HepG2 (cell line): Measurements from ENCODE around the gene CDH11. TPM values are rescaled to one million over a fixed set of nuclear protein-coding genes. Genes with fewer than 3 reads are reported as not detected.

ENCODE experiments used
- ATAC-seq: fragments of 200-7000 bp; cut with Tn5 transposase; 3 replicates; pipeline ENCODE4 v1.9.1; 2020; ENCODE audit warnings: mild to moderate bottlenecking, moderate library complexity
- BruUV-seq: library from RNA; stranded (reverse); fragments of 400-500 nt; replicated peaks from 2 replicates; lab custom pipeline; 2021; lab: Mats Ljungman, UMichigan
- CTCF ChIA-PET: fragments of 300-600 bp; formaldehyde crosslinking; extraction: SDS; loops from one replicate; lab custom pipeline; 2021; ENCODE audit warnings: low total read pairs, inconsistent platforms, low intra/inter-chr PET ratio; lab: Yijun Ruan, JAX
- POLR2A ChIA-PET: fragments of 350-600 bp; sonication (Branson Sonifier 250); formaldehyde crosslinking; loops from one replicate; lab custom pipeline; 2020; ENCODE audit warnings: antibody characterized with exemption, inconsistent platforms; lab: Yijun Ruan, JAX
- DNase-seq: peaks from one replicate; pipeline ENCODE4 v3.0.0-alpha.2; 2015; ENCODE audit warnings: low spot score
- FAIRE-seq: peaks from 3 replicates; lab custom pipeline; 2011; peaks lifted over from hg19 to GRCh38; lab: Jason Lieb, UNC
- H2AFZ ChIP-seq: one replicate; pipeline ENCODE4 v1.6.1; 2011; ENCODE audit warnings: low read length, inconsistent platforms
- H3K27ac ChIP-seq: fragments of 300-600 bp; 3 replicates; pipeline ENCODE4 v1.8.0; 2011; ENCODE audit warnings: mixed run types, mild to moderate bottlenecking, mixed read lengths, low read length, inconsistent platforms; ENCODE audit not compliant: insufficient read depth; ENCODE audit errors: extremely low read length
- H3K27me3 ChIP-seq, 2 experiments: fragments of 200-600 bp in 1 of 2; 2 replicates in 1 of 2; 3 replicates in 1 of 2; pipeline versions ENCODE4 v1.6.0 to v1.8.0; 2011; ENCODE audit warnings: low read length in 2 of 2, mild to moderate bottlenecking in 2 of 2, moderate library complexity in 2 of 2, inconsistent platforms in 1 of 2; ENCODE audit not compliant: insufficient read depth in 2 of 2, control insufficient read depth in 1 of 2
- H3K36me3 ChIP-seq, 2 experiments: fragments of 200-600 bp in 1 of 2; replicated peaks in 1 of 2; 2 replicates in 1 of 2; 3 replicates in 1 of 2; pipeline versions ENCODE4 v1.5.1 to v1.8.0; 2011; ENCODE audit warnings: low read length in 2 of 2, inconsistent platforms in 1 of 2; ENCODE audit not compliant: insufficient read depth in 2 of 2, control insufficient read depth in 1 of 2
- H3K4me1 ChIP-seq: 2 replicates; pipeline ENCODE4 v1.5.1; 2012; ENCODE audit warnings: low read length, inconsistent platforms; ENCODE audit not compliant: insufficient read depth
- H3K4me2 ChIP-seq: 2 replicates; pipeline ENCODE4 v1.6.0; 2011; ENCODE audit warnings: low read depth, low read length, inconsistent platforms
- H3K4me3 ChIP-seq, 3 experiments: fragments of 200-600 bp in 1 of 3; sonication (generic), shearing (Covaris generic) in 1 of 3; replicated peaks in 1 of 3; 2 replicates each; pipeline ENCODE4 v1.5.1; 2011 to 2016; ENCODE audit warnings: low read length in 3 of 3, inconsistent platforms in 2 of 3, low read depth in 2 of 3, mild to moderate bottlenecking in 2 of 3, control low read depth in 1 of 3, mixed read lengths in 1 of 3; ENCODE audit not compliant: insufficient read depth in 1 of 3
- H3K79me2 ChIP-seq: one replicate; pipeline ENCODE4 v1.6.1; 2011; ENCODE audit warnings: low read length, inconsistent platforms; ENCODE audit not compliant: insufficient read depth
- H3K9ac ChIP-seq: 2 replicates; pipeline ENCODE4 v1.6.0; 2011; ENCODE audit warnings: mild to moderate bottlenecking, low read depth, low read length, inconsistent platforms; ENCODE audit not compliant: insufficient read depth
- H3K9me3 ChIP-seq: 2 replicates; pipeline ENCODE4 v1.5.1; 2012; ENCODE audit warnings: mild to moderate bottlenecking, low read length
- H4K20me1 ChIP-seq: 2 replicates; pipeline ENCODE4 v1.6.0; 2011; ENCODE audit warnings: inconsistent platforms, mild to moderate bottlenecking, low read length, moderate library complexity; ENCODE audit not compliant: insufficient read depth
- AGO1 ChIP-seq: fragments of 200-400 bp; formaldehyde crosslinking; IDR thresholded peaks from 2 replicates; pipeline ENCODE4 v1.6.1; 2017; ENCODE audit warnings: mild to moderate bottlenecking, low read depth, low read length, moderate library complexity; ENCODE audit not compliant: poor library complexity, severe bottlenecking
- BRCA1 ChIP-seq: sonication (generic); formaldehyde crosslinking; IDR thresholded peaks from 2 replicates; pipeline ENCODE4 v1.4.0; 2020; ENCODE audit warnings: missing genetic modification reagents
- MAFF ChIP-seq: IDR thresholded peaks from 2 replicates; pipeline ENCODE4 v1.6.1; 2011; ENCODE audit warnings: low read depth, low read length, improper control_type of control experiment
- SMAD1 ChIP-seq: sonication (generic); formaldehyde crosslinking; IDR thresholded peaks from 2 replicates; pipeline ENCODE4 v1.4.0; 2020; ENCODE audit warnings: missing genetic modification reagents, low read depth, mild to moderate bottlenecking, borderline replicate concordance
- WIZ ChIP-seq: sonication (generic); formaldehyde crosslinking; IDR thresholded peaks from 2 replicates; pipeline ENCODE4 v1.5.1; 2020; ENCODE audit warnings: mild to moderate bottlenecking, missing genetic modification reagents
- ZBTB42 ChIP-seq: sonication (generic); formaldehyde crosslinking; IDR thresholded peaks from 2 replicates; pipeline ENCODE4 v1.5.0; 2020; ENCODE audit warnings: mild to moderate bottlenecking, missing genetic modification reagents
- ZNF225 ChIP-seq: sonication (generic); formaldehyde crosslinking; IDR thresholded peaks from 2 replicates; pipeline ENCODE4 v1.4.0; 2020; ENCODE audit warnings: mild to moderate bottlenecking, missing genetic modification reagents
- ZNF337 ChIP-seq: sonication (generic); formaldehyde crosslinking; IDR thresholded peaks from 2 replicates; pipeline ENCODE4 v1.5.1; 2020; ENCODE audit warnings: missing genetic modification reagents, low read depth, mild to moderate bottlenecking, borderline replicate concordance
- WGBS: methylation state at CpG from one replicate; pipeline ENCODE4 v1.1.6; 2017; ENCODE audit warnings: low lambda C conversion rate; 5-methylcytosine and 5-hydroxymethylcytosine counted together
- in situ Hi-C: cut with HindIII; loops from 2 replicates; pipeline ENCODE4 v1.10.0; 2017; ENCODE audit warnings: low pct_unique_long_range_greater_than_20kb; ENCODE audit not compliant: extremely low pct_ligation_motif_present
- intact Hi-C: fragments of 100-400 bp; cut with micrococcal nuclease; formaldehyde crosslinking; loops from one replicate; pipeline ENCODE4 v1.10.0; 2022; ENCODE audit not compliant: unreplicated experiment
- polyA plus RNA-seq, 8 experiments: library from polyadenylated mRNA; depleted of rRNA in 3 of 8; stranded (reverse) in 7 of 8; unstranded in 1 of 8; fragments of >200 nt; fragmentation: Illumina TruSeq in 4 of 8; extraction: Trizol in 4 of 8; gene quantifications; 2 replicates each; pipeline versions ENCODE4 v1.2.1 to v1.2.3, GENCODE V29; 2011 to 2016; ENCODE audit warnings: low read depth in 4 of 8, missing spikeins in 1 of 8, mixed read lengths in 1 of 8; ENCODE audit not compliant: insufficient read depth in 1 of 8
- total RNA-seq, 5 experiments: library from RNA; depleted of rRNA; stranded (reverse); fragments of >200 nt; fragmentation: Illumina TruSeq; extraction: Trizol; gene quantifications; 2 replicates each; pipeline ENCODE4 v1.2.3, GENCODE V29; 2016; ENCODE audit warnings: low read depth in 1 of 5
- TF ChIP-seq, protein P1 (sequence below): IDR thresholded peaks from 2 replicates; pipeline ENCODE4 v1.6.1; 2016; ENCODE audit warnings: low read depth

CDH11 gene
- total and polyA plus RNA-seq, 2 of the 13 experiments (the other 11 are each of a cell fraction or from before 2014, with no cell fraction given): not detected

DNA sequence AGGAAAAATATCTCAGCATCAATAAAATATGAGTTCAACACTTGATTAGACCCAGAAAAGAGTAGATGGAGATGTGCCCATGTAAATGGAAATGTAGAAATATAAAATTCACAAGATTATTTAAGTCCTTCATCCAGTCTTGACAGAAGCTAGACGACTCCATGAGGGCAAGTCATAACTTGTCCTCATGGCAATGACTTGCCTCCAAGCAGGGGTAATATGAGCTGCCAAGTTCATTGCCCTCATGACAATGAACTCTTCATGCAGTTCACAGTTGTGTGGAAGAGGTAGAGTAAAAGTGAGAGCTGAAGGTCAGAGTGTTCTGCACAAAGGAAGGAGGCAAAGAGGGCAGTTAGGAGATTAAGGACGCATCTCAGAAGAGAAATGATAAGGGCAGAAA, 22.3 kb downstream of the CDH11 start (continued):
- no peak for TF ChIP-seq AGO1

DNA sequence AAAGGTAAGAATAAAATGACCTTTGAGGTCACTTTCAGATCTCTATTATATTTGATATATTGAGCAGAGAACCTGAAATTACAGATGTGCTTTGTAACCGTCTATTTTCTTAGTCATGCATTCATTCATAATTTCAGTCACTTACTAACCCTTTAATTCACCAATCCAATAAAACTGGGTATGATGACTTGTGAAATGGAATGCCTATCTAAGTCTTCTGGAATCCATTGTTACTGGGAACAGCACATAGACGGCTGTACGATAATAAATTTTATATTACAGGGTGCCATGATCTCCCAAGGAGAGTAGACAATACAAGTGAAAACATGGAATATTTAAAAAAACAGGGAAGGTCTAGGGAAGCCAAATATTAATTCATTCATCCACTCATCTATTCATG, 22.9 kb downstream of the CDH11 start:
- peaks cover 15% of the 10 kb centered on the region for H3K9me3 ChIP-seq
- in situ Hi-C loops: no loop called here
- H3K9ac ChIP-seq: no peak overlapping the region
- H3K27me3 ChIP-seq: no peaks in the 10 kb centered on the region
- ATAC-seq (no peak), DNase-seq (no peak), FAIRE-seq (no peak)
- ChIA-PET CTCF (no interaction called here), POLR2A (no interaction called here)
- TF ChIP-seq ZNF337 (CRISPR knock-in tag) (no peak), ZBTB42 (no peak), SMAD1 (CRISPR knock-in tag) (no peak), BRCA1 (CRISPR knock-in tag) (no peak), MAFF (no peak), WIZ (CRISPR knock-in tag) (no peak), ZNF225 (CRISPR knock-in tag) (no peak)
- TF ChIP-seq, protein P1, sequence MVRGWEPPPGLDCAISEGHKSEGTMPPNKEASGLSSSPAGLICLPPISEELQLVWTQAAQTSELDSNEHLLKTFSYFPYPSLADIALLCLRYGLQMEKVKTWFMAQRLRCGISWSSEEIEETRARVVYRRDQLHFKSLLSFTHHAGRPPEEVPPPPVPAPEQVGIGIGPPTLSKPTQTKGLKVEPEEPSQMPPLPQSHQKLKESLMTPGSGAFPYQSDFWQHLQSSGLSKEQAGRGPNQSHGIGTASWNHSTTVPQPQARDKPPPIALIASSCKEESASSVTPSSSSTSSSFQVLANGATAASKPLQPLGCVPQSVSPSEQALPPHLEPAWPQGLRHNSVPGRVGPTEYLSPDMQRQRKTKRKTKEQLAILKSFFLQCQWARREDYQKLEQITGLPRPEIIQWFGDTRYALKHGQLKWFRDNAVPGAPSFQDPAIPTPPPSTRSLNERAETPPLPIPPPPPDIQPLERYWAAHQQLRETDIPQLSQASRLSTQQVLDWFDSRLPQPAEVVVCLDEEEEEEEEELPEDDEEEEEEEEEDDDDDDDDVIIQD (CRISPR knock-in tag): no peak
- BruUV-seq: no TSS peak
- H4K20me1 ChIP-seq: no peaks in the 10 kb centered on the region
- H3K79me2 ChIP-seq: no peaks in the 10 kb centered on the region
- WGBS: 16% methylated on average over 3 of the region's 3 CpGs
- H2AFZ ChIP-seq: no peak overlapping the region
- no peaks in the 10 kb centered on the region for H3K36me3 ChIP-seq
- H3K4me2 ChIP-seq: no peak overlapping the region
- intact Hi-C loops: no loop called here
- H3K27ac ChIP-seq: no peak overlapping the region
- H3K4me3 ChIP-seq: no peak overlapping the region
- no peaks in the 10 kb centered on the region for H3K4me1 ChIP-seq
